C4-2B (cell line): ENCODE data around the gene LNPEP.

Source experiments
- CTCF ChIP-seq: fragments of 450-650 bp; conservative IDR thresholded peaks from 2 replicates; pipeline ENCODE4 v1.5.1; 2017; ENCODE audit warnings: mild to moderate bottlenecking
- ZFX ChIP-seq: fragments of 450-650 bp; IDR thresholded peaks from 2 replicates; pipeline ENCODE4 v1.6.1; 2017

GRCh38 chr5:96968074-96968473, 32.2 kb downstream of the LNPEP start:
- no peak for TF ChIP-seq CTCF
- no peak for TF ChIP-seq ZFX
